Posterior vena cava (tissue), 2 donors: Measurements from ENCODE around the gene COL9A3. TPM values are rescaled to one million over a fixed set of nuclear protein-coding genes. Genes with fewer than 3 reads are reported as not detected.
A peak's percentile ranks its signal among the peaks of the same experiment; 100 is the strongest.

Experiments
- DNase-seq: peaks from one replicate; pipeline ENCODE4 v3.0.0-alpha.2; 2020; ENCODE audit warnings: low spot score
- intact Hi-C, 2 donors: fragments of 100-400 bp; cut with DNase I; formaldehyde crosslinking; loops; one replicate each; pipeline versions ENCODE4 v1.14.1 to v1.14.2; 2022 to 2023
- total RNA-seq, 2 donors: library from RNA; stranded (reverse); fragmentation: NEBNext Ultra II Directional; extraction: Animal tissue kit (Norgen Biotek cat#: 25700); gene quantifications; one replicate each; pipeline ENCODE4 v1.2.1, GENCODE V29; 2021
- donor health status: DM: yes; HTN: yes; CAD: no.
- donor health status: DM: yes; HTN: yes; CAD: no.

Gene COL9A3
- total RNA-seq, 2 donors from 2014 or later: 1.0 to 1.9 TPM

DNA sequence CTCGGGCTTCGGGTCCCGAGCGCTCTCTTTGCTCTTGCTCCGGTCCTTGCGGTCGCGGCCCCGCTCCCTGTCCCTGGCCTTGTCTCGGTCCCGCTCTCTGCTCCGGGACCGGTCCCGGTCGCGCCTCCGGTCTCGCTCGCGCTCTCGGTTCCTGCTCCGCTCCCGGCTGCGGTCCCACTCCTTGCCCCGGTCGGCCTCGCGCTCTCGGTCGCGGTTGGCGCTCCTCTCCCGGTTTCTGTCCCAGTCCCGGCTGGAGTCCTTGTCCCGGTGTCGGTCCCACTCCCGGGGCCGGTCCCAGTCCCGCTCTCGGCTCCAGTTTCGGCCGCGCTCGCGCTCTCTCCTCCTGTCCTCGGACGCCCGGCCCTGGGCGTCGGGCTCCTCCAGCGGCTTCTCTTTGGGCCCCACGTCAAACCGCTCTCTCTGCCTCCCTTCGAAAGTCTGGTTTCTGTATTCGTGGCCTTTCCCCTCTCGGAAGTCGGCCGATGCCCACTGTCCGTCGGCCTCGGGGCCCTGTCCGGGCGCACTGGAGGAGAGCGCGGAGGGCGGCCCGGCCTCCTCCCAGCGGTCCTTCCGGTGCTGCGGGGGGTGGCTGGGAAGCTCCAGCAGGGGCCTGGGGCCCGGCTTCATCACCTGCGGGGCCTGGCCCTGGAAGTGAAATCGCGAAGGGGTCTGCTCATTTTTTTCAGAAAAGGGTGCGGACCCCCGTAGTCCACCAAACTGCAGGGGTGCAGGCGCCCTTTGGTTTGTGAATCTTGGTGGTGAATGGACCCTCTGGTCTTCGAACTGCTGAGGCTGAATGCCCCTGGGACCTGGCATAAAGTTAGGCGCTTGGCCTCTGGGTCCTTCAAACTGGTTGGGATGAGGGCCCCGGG, 62.7 kb downstream of the COL9A3 start:
- peak; percentile 62 for DNase-seq
- intact Hi-C loops: no loop called here

DNA sequence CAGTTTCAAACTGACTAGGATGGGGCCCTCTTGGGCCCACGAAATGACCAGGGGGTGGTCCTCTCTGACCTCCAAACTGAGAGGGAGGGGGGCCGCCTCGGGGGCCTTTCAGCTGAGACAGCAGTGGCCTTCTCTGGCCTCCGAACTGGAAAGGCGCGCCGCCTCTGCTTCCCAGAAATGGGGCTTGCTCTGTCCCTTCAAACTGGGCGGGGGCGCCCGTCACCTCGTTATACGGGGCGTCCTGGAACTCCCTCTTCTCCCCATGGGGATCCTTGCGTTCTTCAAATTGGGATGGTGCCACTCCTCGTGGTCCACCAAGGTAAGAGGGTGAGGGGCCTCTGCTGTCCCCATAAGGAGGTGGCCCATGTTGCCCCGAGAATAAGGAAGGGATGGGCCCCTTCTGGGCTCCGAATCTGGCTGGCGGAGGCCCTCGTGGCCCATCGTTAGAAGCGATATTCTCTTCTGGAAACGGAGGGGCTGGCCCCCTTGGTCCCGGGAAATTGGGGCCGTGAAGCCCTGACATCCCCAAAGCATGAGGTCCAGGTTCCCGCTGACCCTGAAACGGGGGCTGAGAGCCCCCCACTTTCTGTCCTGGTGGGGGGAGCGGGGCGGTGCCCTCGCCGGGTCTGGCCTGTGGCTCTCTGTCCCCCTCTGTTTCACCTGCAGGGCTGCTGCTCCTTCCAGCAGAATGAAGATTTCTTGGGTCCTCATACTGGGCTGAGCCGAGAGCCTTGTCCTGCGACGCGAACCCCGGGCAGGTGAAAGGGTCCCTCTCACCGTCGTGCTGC, 63.5 kb downstream of the COL9A3 start:
- DNase-seq: peak; percentile 82
- intact Hi-C loops: no loop called here

DNA sequence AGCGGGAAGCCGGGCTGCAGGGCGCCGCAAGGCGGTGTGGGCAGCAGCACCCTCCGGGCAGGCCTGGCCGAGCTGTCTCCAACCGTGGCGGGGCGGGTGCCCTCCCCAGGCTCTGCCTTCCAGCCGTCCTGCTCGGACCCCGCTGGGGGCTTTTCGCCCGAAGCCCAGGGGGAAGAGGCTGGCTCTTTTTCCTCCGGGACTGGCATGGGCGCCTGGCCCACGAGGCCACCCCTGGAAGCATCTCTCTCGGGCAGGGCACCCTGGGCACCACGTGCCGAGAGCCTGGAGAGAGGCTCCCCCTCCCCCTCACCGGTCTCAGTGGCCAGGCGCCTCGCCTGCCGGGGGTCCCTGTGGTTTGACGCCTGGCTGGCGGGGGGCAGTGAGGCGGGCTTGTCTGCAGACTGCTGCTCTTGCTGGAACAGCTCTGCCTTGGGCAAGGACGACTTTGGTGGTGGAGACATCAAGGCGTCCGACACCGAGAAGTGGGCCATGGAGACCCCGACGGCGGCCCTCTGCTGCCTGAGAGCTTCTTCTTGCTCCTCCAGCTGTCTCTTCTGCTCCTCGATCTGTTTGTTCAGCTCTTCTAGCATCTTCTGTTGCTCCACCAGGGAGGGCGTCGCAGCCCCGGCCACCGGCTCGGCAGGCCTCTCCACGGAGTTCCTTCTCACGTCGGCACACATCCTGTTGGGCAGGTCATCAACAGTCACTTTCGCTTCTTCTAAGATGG, 64.2 kb downstream of the COL9A3 start:
- intact Hi-C loops: no loop called here
- DNase-seq: peak; percentile 75

DNA sequence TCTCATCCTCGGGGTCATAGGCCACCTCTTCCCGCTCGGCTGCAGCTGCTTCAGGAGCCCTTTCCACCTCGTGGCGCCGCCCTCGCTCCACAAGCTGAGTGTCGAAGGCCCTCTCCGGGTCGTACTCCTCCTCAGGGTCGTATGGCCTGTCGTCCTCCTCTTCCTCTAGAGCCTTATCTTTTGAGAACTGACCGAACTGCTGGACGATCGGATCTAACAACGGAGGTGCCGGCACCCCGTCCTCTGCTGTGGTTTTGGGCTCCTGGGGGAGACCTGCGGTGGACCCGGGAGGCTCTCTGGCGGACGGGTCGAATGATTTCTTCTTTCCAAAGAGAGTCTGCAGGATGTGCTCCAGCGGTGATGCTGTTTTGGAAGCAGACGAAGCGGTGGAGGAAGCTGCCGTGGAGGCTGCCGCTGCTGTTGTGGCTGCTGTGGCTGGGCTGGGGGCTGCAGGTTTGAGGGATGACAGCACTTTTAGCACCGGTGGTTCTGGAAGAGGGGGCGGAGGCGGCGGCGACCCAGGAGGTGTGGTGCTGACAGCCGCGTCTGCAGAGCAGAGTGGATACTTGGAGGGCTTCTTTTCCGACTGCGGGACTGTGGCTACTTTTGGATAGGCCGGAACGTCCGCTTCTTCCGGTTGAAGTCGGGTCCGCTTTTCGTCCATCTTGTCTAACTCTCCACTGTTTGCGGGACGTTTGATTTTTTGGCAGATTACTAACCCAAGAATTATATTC, 65.0 kb downstream of the COL9A3 start:
- peak; percentile 76 for DNase-seq
- intact Hi-C loops: no loop called here

DNA sequence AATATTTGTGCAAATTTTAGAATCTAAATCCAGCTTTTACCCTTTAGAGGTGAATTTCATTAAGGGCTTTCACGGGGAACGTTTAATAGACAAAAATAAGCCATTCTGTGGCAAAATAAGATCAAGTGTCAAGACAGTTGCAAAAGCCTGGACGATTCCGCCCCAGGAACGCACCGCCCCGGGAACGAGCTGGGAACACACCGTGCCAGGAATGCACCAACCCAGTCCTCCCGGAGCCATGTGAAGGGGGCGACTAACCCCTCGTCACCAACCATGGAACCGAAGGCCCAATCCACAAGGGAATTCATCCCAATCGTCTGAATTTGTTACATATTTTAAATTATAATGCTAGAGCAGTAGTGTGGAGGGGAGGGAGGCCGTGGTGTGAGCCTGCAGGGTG, 65.6 kb downstream of the COL9A3 start:
- peak; percentile 25 for DNase-seq
- intact Hi-C loops: no loop called here

DNA sequence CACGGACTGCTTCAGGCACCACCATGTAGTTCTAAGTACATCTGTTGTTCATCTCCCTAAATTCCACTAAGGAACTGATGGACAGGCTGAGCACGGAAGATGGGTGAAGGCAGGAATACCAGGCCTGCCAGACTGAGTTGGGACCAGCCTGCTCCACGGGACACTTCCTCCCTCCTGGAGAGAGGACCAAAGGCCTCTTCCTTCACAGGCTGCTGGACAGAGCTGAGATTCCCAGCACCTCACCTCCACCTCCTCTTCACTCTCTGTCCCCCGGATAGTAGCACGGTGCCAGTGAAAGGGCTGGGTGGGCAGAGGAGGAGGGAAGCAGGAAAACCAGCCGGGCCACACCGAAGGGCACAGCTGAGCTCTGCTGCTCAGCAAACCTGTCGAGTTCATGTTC, 67.7 kb downstream of the COL9A3 start:
- intact Hi-C loops: no loop called here
- DNase-seq: no peak

DNA sequence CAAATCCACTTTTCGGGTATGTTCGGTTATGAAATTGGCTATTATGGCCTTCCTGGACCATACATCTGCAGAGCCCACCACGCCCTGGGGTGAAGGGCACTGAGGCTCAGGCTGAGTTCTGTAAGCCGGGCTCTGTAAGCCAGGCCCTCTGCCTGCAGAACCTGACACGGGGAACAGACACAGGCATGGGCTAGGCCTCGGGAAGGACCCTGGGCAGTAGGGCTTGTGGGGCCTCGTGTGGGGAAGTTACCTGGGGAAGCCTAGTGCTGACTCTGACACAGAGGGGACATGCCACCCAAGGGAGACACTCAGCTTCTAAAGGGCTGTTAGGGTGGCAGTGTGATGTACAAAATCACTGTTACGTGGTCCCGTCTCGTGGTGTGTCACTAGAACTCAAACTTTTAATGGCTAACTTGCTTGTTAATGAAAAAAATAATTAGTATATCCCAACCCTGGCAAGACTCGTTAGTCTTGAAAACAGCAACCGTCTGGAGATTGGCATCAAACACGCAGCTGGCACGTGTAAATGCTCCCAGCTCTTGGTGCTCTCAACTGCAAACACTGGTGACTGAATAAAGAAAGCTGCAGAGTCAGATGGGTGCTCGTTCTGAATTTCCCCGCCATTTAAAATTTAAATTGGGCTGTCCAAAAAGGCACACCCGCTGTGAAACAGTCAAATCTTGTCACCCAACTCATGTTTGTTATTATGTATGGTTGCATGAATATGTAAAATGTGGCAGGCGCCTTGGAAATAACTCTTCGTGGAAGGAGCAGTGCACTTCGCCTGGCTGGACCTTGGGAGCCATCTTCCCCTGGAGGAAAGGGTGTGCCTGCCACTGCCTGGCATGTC, 68.4 kb downstream of the COL9A3 start:
- intact Hi-C loops: no loop called here
- no peak for DNase-seq

DNA sequence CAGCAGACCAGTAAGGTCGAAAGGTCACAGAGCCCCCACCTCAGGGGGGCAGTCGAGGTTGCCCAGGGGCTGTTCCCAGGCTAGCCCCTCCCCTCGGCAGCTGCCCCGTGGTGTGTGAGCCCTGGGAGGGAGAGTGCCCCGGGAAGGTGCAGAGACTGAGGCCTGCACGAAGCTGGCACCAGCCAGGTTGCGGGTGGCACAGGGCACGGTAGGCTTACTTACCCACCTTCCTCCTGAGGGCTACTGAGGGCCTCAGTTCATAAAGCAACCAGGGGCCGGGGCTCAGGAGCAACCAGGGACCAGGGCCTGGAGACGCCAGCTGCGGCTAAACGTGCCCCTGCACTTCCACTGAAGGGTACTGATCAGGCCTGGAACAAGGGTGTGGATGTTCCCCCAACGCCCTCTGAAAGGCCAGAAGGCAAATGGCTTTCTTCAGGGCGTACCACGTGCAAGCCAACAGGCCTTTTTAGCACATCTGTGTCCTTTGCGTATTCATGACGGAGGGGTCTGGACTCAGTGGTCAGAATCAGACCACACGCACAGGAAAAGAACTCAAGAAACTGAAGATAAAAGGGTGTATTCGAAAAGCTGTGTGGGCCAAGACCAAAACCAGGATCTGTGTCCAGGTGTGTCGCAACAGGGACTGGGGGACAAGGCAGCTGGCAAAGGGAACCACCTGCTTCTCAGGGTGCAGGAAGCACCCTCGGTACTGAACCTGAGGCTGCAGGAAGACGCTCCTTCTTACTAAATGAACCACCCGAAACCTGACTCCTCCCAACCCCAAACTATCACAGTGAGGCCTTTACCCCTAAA, 69.3 kb downstream of the COL9A3 start:
- intact Hi-C loops: no loop called here
- no peak for DNase-seq

DNA sequence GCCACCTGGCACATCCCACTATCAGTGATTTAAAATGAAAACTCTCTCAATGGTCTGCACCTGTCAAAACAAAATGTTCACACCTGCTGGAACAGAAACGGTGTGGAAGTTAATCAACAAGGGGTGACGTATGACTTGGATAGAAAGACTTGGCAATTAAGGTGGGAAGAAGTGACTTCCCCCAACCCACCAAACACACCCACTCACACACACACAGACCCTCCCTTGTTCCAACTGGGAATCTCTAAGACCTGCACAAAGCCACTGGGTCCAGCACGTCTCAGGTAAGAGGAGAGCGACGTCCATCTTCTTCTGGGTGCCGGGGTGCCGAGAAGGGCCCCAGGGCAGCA, 69.8 kb downstream of the COL9A3 start:
- intact Hi-C loops: no loop called here
- DNase-seq: no peak

DNA sequence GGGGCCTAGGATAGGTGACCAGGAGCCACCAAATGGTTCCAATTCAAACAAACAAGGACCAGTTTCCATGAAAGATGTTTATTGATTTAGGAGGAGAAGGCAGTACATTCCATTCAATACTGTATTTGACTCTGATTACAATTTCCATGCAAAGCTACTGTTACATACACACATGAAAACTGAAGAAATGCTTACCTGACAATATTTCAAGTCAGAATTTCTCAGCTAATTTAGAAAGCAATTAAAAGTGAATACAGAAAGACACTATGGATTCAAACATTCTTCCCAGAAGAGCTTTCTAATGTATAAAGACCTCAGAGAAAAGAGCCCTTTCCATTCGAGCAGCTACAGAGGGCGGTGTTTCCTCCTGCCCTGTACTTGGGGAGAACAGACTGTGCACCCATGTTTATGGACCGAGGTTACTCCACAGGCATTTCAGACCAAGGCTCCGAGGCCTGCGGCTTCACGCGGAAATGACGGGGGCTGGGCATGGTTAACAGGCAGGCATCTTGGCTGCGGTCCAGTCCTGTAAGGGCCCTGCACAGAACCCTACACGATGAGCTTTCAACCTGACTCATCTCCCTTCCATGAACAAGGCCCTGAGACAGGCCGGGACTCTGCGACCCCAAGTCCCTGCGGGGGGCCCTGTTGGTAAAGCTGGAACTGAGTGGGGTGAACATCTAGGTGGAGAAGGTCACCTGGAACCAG, 70.5 kb downstream of the COL9A3 start:
- intact Hi-C loops: no loop called here
- no peak for DNase-seq

DNA sequence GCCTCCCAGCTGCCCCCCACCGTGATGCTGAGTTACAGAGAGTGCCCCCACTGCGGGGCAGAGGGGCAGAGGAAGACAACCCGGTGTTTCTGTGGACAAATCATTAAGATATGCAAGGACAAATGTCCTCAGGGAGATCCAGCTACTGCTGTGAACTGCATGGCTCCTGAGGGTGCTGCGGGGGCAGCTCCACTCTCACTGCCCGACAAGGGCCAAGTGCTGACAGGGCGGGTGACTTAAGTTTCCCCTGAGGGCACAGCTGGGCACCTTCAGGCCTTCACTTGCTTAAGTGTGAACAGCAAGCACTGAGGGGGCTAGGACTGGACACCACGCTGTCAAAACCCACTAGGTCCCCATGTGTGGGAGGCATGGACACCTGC, 71.0 kb downstream of the COL9A3 start:
- DNase-seq: no peak
- intact Hi-C loops: no loop called here

DNA sequence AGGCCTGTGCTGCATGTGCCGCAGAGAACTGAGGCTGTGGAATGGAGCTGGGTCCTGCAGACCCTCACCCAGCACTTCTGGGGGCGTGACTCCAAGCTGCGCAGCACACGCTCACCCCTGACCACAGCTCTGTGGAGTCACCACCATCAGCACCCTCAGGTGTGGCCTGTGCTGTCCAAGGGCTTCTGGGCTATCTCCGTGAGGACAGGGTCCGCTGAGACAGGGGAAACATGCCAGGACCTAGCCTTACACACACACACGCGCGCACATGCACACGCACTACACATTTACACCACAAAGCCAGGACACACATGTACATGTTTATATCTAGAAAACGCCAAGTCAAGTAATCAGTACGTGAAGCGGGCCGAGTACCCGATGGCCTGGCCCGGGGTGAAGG, 71.6 kb downstream of the COL9A3 start:
- intact Hi-C loops: no loop called here
- DNase-seq: no peak

DNA sequence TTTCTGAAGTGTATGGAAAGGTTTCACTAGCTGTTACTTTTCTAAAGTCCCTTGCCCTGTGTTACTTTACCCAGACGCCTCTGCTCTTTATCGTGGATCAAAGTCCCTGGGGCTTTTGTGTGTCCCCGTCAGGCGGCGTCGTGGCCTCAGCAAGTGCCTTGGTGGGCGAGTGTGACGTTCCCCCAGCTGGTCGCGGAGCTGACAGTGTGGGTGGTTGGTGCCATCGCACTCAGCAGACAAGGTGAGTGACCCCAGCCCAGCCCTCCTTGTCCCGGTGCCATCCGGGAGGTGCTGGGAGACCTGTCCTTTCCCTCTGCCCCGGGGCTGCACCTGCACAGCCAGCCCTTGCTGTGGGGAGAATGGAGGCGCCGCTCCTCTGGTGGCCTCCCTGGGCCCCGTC, 72.1 kb downstream of the COL9A3 start:
- peak; percentile 50 for DNase-seq
- intact Hi-C loops: no loop called here

DNA sequence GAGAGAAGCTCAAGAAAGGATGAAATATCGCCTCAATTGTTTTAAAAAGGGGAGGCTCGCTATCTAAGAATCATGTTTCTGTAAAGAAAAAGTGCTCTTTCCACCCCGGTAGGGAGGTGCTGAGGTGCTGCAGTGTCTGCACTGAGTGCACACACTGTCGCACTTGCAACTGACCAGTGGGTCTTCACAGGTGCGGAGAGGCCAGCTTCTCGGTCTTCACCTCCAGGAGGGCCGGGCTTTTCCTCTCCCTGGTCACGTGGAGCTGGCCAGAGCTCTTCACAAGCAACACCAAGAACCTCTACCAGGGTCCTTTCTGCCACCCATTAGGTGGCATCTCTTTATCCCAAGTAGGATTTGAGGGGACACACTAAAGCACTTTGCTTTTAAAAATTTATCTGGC, 72.6 kb downstream of the COL9A3 start:
- no peak for DNase-seq
- intact Hi-C loops: no loop called here

DNA sequence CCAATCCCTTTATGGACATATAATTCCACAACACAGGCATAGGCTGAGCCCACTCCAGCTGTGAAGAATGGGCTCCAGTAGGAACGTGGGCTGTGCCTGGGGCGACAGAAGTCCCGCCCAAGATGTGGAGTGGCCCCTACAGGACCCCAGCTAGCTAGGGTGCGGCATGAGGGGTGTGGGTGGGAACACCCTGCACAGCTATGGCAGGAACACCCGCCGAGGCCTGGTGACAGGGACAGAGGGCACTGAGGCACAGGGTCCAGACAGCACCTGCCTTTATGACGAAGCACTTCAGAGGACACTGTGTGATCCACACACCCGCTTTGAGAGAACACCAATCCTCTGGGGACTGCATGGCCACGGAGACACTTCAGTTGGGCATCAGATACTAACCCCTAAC, 73.0 kb downstream of the COL9A3 start:
- intact Hi-C loops: loop anchor here in 1 of 2 donors (10.0 kb wide), 1 partner anchor 115 kb away; the partner anchor contains the start of gene BHLHE23

DNA sequence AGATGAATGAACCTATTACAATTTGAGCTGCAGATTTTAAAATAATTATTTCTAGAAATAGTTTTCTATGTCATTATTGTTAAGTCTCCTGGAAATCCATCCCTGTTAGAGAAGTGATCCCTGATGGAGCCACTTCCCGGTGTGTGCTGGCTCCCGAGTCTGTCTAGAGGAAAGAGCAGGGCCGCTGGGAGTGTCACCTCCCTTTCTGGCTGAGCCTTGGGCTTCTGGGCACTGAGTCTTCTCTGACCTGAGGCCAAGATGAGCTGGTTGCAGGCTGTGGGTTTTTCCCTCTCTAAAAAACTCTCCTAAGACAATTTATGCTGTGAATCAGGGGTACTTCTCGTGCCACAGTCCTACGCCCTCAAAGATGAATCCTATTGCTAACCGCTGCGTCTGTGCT, 73.6 kb downstream of the COL9A3 start:
- intact Hi-C loops: loop anchor here in 1 of 2 donors (10.0 kb wide), 1 partner anchor 114 kb away; the partner anchor contains the start of gene BHLHE23
- DNase-seq: no peak

More for the DNA sequence above, 73.0 kb downstream of the COL9A3 start:
- no peak for DNase-seq
